Measurements from ENCODE around the gene SYT3.

DNA sequence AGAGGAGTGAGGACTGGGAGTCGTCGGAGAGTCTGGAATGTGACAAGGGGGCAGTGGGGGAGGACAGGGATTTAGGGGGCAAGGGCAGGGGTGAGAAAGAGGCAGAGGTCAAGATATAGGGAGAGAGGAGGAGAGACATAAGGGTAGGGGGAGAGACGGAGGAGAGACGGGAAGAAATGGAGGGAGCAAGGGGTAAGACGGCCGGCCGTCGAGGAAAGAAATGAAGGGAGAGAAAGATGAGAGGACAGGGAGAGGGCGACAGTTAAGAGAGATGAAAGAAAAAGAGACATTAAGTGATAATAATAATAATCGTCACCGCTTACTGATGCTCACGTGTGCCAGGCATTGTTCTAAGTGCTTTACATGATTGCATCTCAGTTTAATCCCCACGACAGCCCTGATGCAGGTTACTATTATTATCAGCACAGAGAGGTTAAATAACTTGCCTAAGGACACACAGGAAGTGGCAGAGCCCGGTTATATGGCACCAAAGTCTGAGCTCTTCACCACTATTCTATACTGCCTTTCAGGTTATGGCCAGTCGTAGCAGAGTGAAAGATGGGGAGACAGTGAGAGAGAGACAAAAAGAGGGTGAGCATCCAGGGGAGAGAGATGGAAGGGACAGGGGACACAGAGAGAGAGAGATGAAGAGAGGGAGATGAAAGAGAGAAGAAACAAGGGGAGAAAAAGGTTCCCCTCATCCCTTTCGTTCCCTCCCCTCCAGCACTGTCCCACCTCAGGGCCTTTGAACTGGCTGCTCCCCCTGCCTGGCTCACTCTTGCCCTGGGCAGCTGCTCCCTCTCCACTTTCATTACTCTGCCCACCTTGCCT, 23.2 kb upstream of the SYT3 start:
- TF ChIP-seq CTCF (IDR thresholded peaks at IDR 0.05) (no peak), POLR2AphosphoS5 (IDR thresholded peaks at IDR 0.05) (no peak), POLR2A (IDR thresholded peaks at IDR 0.05) (no peak)
